DND-41 (cell line): Measurements from ENCODE around the gene ACBD6.

ENCODE experiments used
- ATAC-seq: fragments of 200-7000 bp; cut with Tn5 transposase; 3 replicates; pipeline ENCODE4 v1.9.1; 2021; ENCODE audit warnings: low read depth; ENCODE audit not compliant: insufficient read depth
- DNase-seq: peaks from one replicate; pipeline ENCODE4 v3.0.0-alpha.2; 2020
- H2AFZ ChIP-seq: 2 replicates; pipeline ENCODE4 v1.6.0; 2012; ENCODE audit warnings: low read depth, low read length
- H3K27ac ChIP-seq: 2 replicates; pipeline ENCODE4 v1.5.1; 2012; ENCODE audit warnings: low read length, inconsistent platforms
- H3K27me3 ChIP-seq: fragments of 200-600 bp; sonication (generic); 2 replicates; pipeline ENCODE4 v1.6.0; 2012; ENCODE audit warnings: low read length, mild to moderate bottlenecking, inconsistent platforms; ENCODE audit not compliant: insufficient read depth, poor library complexity
- H3K36me3 ChIP-seq: 2 replicates; pipeline ENCODE4 v1.5.1; 2012; ENCODE audit warnings: low read length, inconsistent platforms; ENCODE audit not compliant: insufficient read depth
- H3K4me1 ChIP-seq: 2 replicates; pipeline ENCODE4 v1.5.1; 2012; ENCODE audit warnings: mild to moderate bottlenecking, low read length; ENCODE audit not compliant: insufficient read depth
- H3K4me2 ChIP-seq: 2 replicates; pipeline ENCODE4 v1.6.0; 2012; ENCODE audit warnings: mild to moderate bottlenecking, moderate library complexity, low read length, inconsistent platforms; ENCODE audit not compliant: insufficient read depth
- H3K4me3 ChIP-seq, 2 experiments: fragments of 200-600 bp in 1 of 2; shearing (Covaris generic) in 1 of 2; 2 replicates each; pipeline ENCODE4 v1.5.1; 2012 to 2016; ENCODE audit warnings: inconsistent platforms in 2 of 2, low read length in 2 of 2, mild to moderate bottlenecking in 2 of 2, low read depth in 1 of 2, moderate library complexity in 1 of 2
- H3K79me2 ChIP-seq: 2 replicates; pipeline ENCODE4 v1.6.0; 2012; ENCODE audit warnings: low read length, inconsistent platforms; ENCODE audit not compliant: insufficient read depth
- H3K9ac ChIP-seq: 2 replicates; pipeline ENCODE4 v1.6.0; 2012; ENCODE audit warnings: low read depth, mild to moderate bottlenecking, inconsistent platforms, low read length, moderate library complexity
- H3K9me3 ChIP-seq: 2 replicates; pipeline ENCODE4 v1.5.1; 2012; ENCODE audit warnings: low read length, moderate library complexity, mild to moderate bottlenecking, inconsistent platforms; ENCODE audit not compliant: insufficient read depth, severe bottlenecking
- H4K20me1 ChIP-seq: 2 replicates; pipeline ENCODE4 v1.6.0; 2012; ENCODE audit warnings: low read length; ENCODE audit not compliant: insufficient read depth
- CTCF ChIP-seq: IDR thresholded peaks from 2 replicates; pipeline ENCODE4 v1.5.1; 2012; ENCODE audit warnings: borderline replicate concordance, low read length, moderate library complexity, mild to moderate bottlenecking; ENCODE audit not compliant: poor library complexity, severe bottlenecking; ENCODE audit errors: extremely low read depth
- EZH2 ChIP-seq: IDR thresholded peaks from 3 replicates; pipeline ENCODE4 v1.6.1; 2012; ENCODE audit warnings: borderline replicate concordance, low read depth, mild to moderate bottlenecking, moderate library complexity, low read length, inconsistent platforms; ENCODE audit not compliant: severe bottlenecking

ACBD6 gene

GRCh38 chr1:180386745-180387367 is 115.5 kb downstream of the ACBD6 start:
- no peak overlapping the region for H3K4me3 ChIP-seq
- no peak for DNase-seq

GRCh38 chr1:180385144-180385543 is 117.2 kb downstream of the ACBD6 start:
- Histone ChIP-seq H2AFZ (no peak overlapping the region), H3K9me3 (peaks cover 30% of the 10 kb centered on the region), H4K20me1 (no peaks in the 10 kb centered on the region), H3K4me2 (no peak overlapping the region), H3K9ac (no peak overlapping the region), H3K27me3 (no peaks in the 10 kb centered on the region), H3K36me3 (peaks cover 6% of the 10 kb centered on the region; the same call in 1 of the 2 replicates), H3K79me2 (peaks cover 22% of the 10 kb centered on the region; the same call in 1 of the 2 replicates), H3K4me1 (no peaks in the 10 kb centered on the region), H3K4me3 (no peak overlapping the region), H3K27ac (no peak overlapping the region)
- no peak for TF ChIP-seq EZH2
- no peak for TF ChIP-seq CTCF
- no peak for ATAC-seq
- DNase-seq: no peak

More at GRCh38 chr1:180386745-180387367, 115.5 kb downstream of the ACBD6 start:
- no peak for ATAC-seq
- Histone ChIP-seq H4K20me1 (no peaks in the 10 kb centered on the region), H2AFZ (no peak overlapping the region), H3K4me1 (no peaks in the 10 kb centered on the region), H3K27ac (no peak overlapping the region), H3K79me2 (peaks cover 12% of the 10 kb centered on the region; the same call in 1 of the 2 replicates), H3K4me2 (no peak overlapping the region), H3K36me3 (peaks cover 13% of the 10 kb centered on the region; the same call in 1 of the 2 replicates), H3K27me3 (no peaks in the 10 kb centered on the region), H3K9me3 (peaks cover 16% of the 10 kb centered on the region), H3K9ac (no peak overlapping the region)
- no peak for TF ChIP-seq CTCF
- no peak for TF ChIP-seq EZH2

GRCh38 chr1:180384286-180385005 is 117.9 kb downstream of the ACBD6 start:
- Histone ChIP-seq H3K4me3 (no peak overlapping the region), H3K36me3 (peaks cover 9% of the 10 kb centered on the region; the same call in 1 of the 2 replicates), H3K9ac (no peak overlapping the region), H3K9me3 (peaks cover 37% of the 10 kb centered on the region), H3K79me2 (peaks cover 29% of the 10 kb centered on the region), H3K27ac (no peak overlapping the region), H3K27me3 (no peaks in the 10 kb centered on the region), H4K20me1 (no peaks in the 10 kb centered on the region), H2AFZ (no peak overlapping the region), H3K4me2 (no peak overlapping the region), H3K4me1 (no peaks in the 10 kb centered on the region)
- TF ChIP-seq EZH2 (no peak), CTCF (no peak)
- ATAC-seq (no peak), DNase-seq (no peak)
